ENCODE results near the gene CAMTA1. TPM values are rescaled to one million over a fixed set of nuclear protein-coding genes. Genes with fewer than 3 reads are reported as not detected.
A peak's percentile ranks its signal among the peaks of the same experiment; 100 is the strongest.
"Not testable (repeated sequence)": the region's sequence is repeated elsewhere in the genome, so short reads cannot be mapped to it uniquely, and the experiment has no call there.

The CAMTA1 gene
- total RNA-seq, 1 donor from 2014 or later, result 47.9 TPM

- no peak for DNase-seq
- no peak overlapping the region for H3K27ac ChIP-seq
- no peaks in the 10 kb centered on the region for H3K27me3 ChIP-seq (ENCODE audit: low read depth)
- no peak for ATAC-seq
- H3K9me3 ChIP-seq, result peaks cover 13% of the 10 kb centered on the region
- no peak overlapping the region for H3K4me3 ChIP-seq
- intact Hi-C loops (cut with DNase I), result no loop called here
- no peak for TF ChIP-seq CTCF (IDR thresholded peaks at IDR 0.05)
- H3K36me3 ChIP-seq, result peaks cover 75% of the 10 kb centered on the region
- H3K4me1 ChIP-seq, result peaks cover 19% of the 10 kb centered on the region
Measured at GRCh38 chr1:7789828-7790227, 1004.6 kb downstream of the CAMTA1 start.

GRCh38 chr1:7791027-7791426 is 1005.8 kb downstream of the CAMTA1 start:
- DNase-seq; H3K4me3 ChIP-seq; H3K27ac ChIP-seq; ATAC-seq; H3K27me3 ChIP-seq (ENCODE audit: low read depth); intact Hi-C loops (cut with DNase I): not testable (repeated sequence)
- peaks cover 13% of the 10 kb centered on the region for H3K4me1 ChIP-seq
- H3K36me3 ChIP-seq, result peaks cover 81% of the 10 kb centered on the region
- H3K9me3 ChIP-seq, result peaks cover 13% of the 10 kb centered on the region

GRCh38 chr1:7795406-7795805 is 1010.2 kb downstream of the CAMTA1 start:
- DNase-seq, result no peak
- Histone ChIP-seq H3K4me1 (no peaks in the 10 kb centered on the region), H3K9me3 (peaks cover 10% of the 10 kb centered on the region), H3K27ac (no peak overlapping the region), H3K27me3 (ENCODE audit: low read depth) (no peaks in the 10 kb centered on the region), H3K4me3 (no peak overlapping the region), H3K36me3 (peaks cover 87% of the 10 kb centered on the region)
- intact Hi-C loops (cut with DNase I), result no loop called here
- TF ChIP-seq CTCF (IDR thresholded peaks at IDR 0.05), result no peak
- ATAC-seq, result no peak

GRCh38 chr1:7805460-7805859 is 1020.2 kb downstream of the CAMTA1 start:
- H3K4me3 ChIP-seq, result no peak overlapping the region
- H3K9me3 ChIP-seq, result no peaks in the 10 kb centered on the region
- intact Hi-C loops (cut with DNase I), result no loop called here
- ATAC-seq, result no peak
- H3K4me1 ChIP-seq, result no peaks in the 10 kb centered on the region
- no peaks in the 10 kb centered on the region for H3K27me3 ChIP-seq (ENCODE audit: low read depth)
- DNase-seq, result no peak
- TF ChIP-seq CTCF (IDR thresholded peaks at IDR 0.05), result no peak
- no peak overlapping the region for H3K27ac ChIP-seq
- peaks cover 90% of the 10 kb centered on the region for H3K36me3 ChIP-seq

GRCh38 chr1:7808253-7808844 is 1023.1 kb downstream of the CAMTA1 start:
- peak; percentile 40 for TF ChIP-seq CTCF (IDR thresholded peaks at IDR 0.05)

GRCh38 chr1:7809742-7810141 is 1024.5 kb downstream of the CAMTA1 start:
- intact Hi-C loops (cut with DNase I), result no loop called here
- no peak for TF ChIP-seq CTCF (IDR thresholded peaks at IDR 0.05)
- no peak overlapping the region for H3K27ac ChIP-seq
- H3K4me3 ChIP-seq, result no peak overlapping the region
- H3K36me3 ChIP-seq, result peaks cover 86% of the 10 kb centered on the region
- ATAC-seq (no peak), DNase-seq (no peak)
- H3K27me3 ChIP-seq (ENCODE audit: low read depth), result no peaks in the 10 kb centered on the region
- no peaks in the 10 kb centered on the region for H3K4me1 ChIP-seq
- H3K9me3 ChIP-seq, result peaks cover 10% of the 10 kb centered on the region

More at GRCh38 chr1:7808253-7808844, 1023.1 kb downstream of the CAMTA1 start:
- ATAC-seq, result no peak
- H3K4me3 ChIP-seq, result no peak overlapping the region
- peaks cover 1% of the 10 kb centered on the region for H3K9me3 ChIP-seq
- intact Hi-C loops (cut with DNase I), result no loop called here
- H3K36me3 ChIP-seq, result peaks cover 87% of the 10 kb centered on the region
- no peak overlapping the region for H3K27ac ChIP-seq
- DNase-seq, result no peak
- H3K27me3 ChIP-seq (ENCODE audit: low read depth), result no peaks in the 10 kb centered on the region
- no peaks in the 10 kb centered on the region for H3K4me1 ChIP-seq

Data from lower lobe of right lung (tissue), 2 donors.